ENCODE data around the gene LYPD8. TPM values are rescaled to one million over a fixed set of nuclear protein-coding genes. Genes with fewer than 3 reads are reported as not detected.

The LYPD8 gene
- total RNA-seq, 2 experiments from 2014 or later, result not detected

DNA sequence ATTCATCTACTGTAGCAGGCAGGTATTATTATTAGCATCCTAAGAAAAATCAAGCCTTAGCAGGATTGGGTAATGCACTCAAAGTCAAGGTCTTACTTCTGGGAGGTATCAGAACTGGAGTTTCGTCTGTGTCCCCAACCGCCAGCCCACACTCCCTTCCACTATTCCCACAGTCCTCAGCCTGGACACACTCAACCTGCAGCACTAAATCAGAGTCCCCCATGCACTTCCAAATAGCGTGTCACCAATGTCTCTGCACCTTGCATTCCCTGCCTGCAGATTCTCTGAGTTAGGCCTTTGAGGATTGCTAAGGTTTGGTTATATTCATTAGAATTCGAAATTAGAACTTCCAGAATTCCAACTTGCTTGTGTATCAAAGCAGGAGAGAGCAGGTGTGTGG, 3.9 kb downstream of the LYPD8 start:
- ATAC-seq (ENCODE audit: poor library complexity), result no peak

DNA sequence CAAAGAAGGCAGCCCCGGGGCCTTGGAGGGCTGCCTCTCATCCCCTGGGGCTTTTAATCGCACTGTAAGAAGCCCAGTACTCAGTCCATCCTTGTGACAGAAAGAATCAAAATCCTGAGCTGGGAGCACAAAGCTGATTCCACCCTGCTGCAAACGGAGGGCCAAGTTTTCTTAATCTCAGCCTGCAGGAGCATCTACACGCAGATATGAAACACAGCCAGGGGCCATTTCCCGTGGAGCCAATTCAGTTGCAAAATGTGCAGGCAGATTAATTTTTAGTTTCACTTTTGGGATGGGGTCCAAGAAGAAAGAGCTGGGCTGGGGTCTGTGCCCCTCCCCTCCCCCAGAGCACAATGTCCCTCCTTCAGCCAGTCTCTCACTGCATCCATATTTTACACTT, 4.4 kb downstream of the LYPD8 start:
- Mint-ChIP-seq H3K27me3 (no peaks in the 10 kb centered on the region), H3K9me3 (no peaks in the 10 kb centered on the region), H3K4me3 (peak overlapping the region; percentile 66), H3K27ac (no peak overlapping the region), H3K36me3 (ENCODE audit: low read depth) (no peaks in the 10 kb centered on the region), H3K4me1 (ENCODE audit: low read depth) (peaks cover 25% of the 10 kb centered on the region)
- ChIA-PET CTCF (no interaction called here), POLR2A (no interaction called here)
- Histone ChIP-seq H3K4me3 (ENCODE audit: low read length) (no peak overlapping the region), H3K9me3 (ENCODE audit: control insufficient read depth in 1 of 2, insufficient read depth in 1 of 2, low read length in 2 of 2) (no peaks in the 10 kb centered on the region), H3K4me1 (ENCODE audit: insufficient read depth, low read length) (peaks cover 12% of the 10 kb centered on the region), H3K27me3 (ENCODE audit: control insufficient read depth in 1 of 2, insufficient read depth in 2 of 2, low read length in 2 of 2) (no peaks in the 10 kb centered on the region), H3K36me3 (ENCODE audit: insufficient read depth, low read length) (no peaks in the 10 kb centered on the region), H3K27ac (ENCODE audit: low read depth in 1 of 2, low read length in 2 of 2) (no peak overlapping the region)
- TF ChIP-seq, protein P1, sequence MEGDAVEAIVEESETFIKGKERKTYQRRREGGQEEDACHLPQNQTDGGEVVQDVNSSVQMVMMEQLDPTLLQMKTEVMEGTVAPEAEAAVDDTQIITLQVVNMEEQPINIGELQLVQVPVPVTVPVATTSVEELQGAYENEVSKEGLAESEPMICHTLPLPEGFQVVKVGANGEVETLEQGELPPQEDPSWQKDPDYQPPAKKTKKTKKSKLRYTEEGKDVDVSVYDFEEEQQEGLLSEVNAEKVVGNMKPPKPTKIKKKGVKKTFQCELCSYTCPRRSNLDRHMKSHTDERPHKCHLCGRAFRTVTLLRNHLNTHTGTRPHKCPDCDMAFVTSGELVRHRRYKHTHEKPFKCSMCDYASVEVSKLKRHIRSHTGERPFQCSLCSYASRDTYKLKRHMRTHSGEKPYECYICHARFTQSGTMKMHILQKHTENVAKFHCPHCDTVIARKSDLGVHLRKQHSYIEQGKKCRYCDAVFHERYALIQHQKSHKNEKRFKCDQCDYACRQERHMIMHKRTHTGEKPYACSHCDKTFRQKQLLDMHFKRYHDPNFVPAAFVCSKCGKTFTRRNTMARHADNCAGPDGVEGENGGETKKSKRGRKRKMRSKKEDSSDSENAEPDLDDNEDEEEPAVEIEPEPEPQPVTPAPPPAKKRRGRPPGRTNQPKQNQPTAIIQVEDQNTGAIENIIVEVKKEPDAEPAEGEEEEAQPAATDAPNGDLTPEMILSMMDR (IDR thresholded peaks at IDR 0.05), result no peak
- no peak for ATAC-seq (ENCODE audit: poor library complexity)
- DNase-seq, result peak in 1 of 14 experiments; percentile 16
- intact Hi-C loops (cut with DNase I, micrococcal nuclease), result no loop called here

More for the DNA sequence above, 3.9 kb downstream of the LYPD8 start:
- Mint-ChIP-seq H3K36me3 (ENCODE audit: low read depth) (no peaks in the 10 kb centered on the region), H3K4me1 (ENCODE audit: low read depth) (peaks cover 25% of the 10 kb centered on the region), H3K27me3 (no peaks in the 10 kb centered on the region), H3K9me3 (no peaks in the 10 kb centered on the region), H3K27ac (no peak overlapping the region), H3K4me3 (peak overlapping the region; percentile 66)
- POLR2A ChIA-PET, result interaction anchor here (0.7 kb wide), 1 partner anchor 107 kb away, joined by 3 read pairs; the partner anchor contains the start of gene ZNF692
- DNase-seq, result no peak
- no peaks in the 10 kb centered on the region for H3K9me3 ChIP-seq (ENCODE audit: control insufficient read depth in 1 of 2, insufficient read depth in 1 of 2, low read length in 2 of 2)
- TF ChIP-seq, protein P1 (IDR thresholded peaks at IDR 0.05), result no peak
- H3K4me1 ChIP-seq (ENCODE audit: insufficient read depth, low read length), result peaks cover 12% of the 10 kb centered on the region
- CTCF ChIA-PET, result no interaction called here
- H3K27ac ChIP-seq (ENCODE audit: low read depth in 1 of 2, low read length in 2 of 2), result no peak overlapping the region
- H3K27me3 ChIP-seq (ENCODE audit: control insufficient read depth in 1 of 2, insufficient read depth in 2 of 2, low read length in 2 of 2), result no peaks in the 10 kb centered on the region
- no peaks in the 10 kb centered on the region for H3K36me3 ChIP-seq (ENCODE audit: insufficient read depth, low read length)
- no peak overlapping the region for H3K4me3 ChIP-seq (ENCODE audit: low read length)
- intact Hi-C loops (cut with DNase I, micrococcal nuclease), result no loop called here

DNA sequence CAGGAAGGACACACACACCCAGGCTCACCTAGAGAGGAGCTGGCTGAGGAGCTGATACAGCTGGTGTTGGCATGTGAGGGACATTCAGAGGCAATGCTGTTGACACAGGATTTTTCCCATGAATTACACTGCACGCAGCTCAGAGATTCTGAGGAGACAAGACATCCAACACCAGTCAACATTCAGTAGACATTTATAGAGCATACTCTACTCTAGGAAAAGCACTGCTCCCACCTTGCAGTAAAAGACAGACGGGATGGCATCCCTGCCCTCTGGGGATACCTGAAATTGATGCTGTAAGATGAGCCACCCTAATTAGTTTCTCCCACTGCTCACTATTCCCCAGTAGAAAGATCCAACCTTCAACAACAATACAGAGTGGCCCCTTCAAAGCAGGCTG, 5.1 kb downstream of the LYPD8 start:
- no peaks in the 10 kb centered on the region for H3K36me3 ChIP-seq (ENCODE audit: insufficient read depth, low read length)
- ATAC-seq (ENCODE audit: poor library complexity), result no peak
- Mint-ChIP-seq H3K27ac (no peak overlapping the region), H3K27me3 (no peaks in the 10 kb centered on the region), H3K9me3 (no peaks in the 10 kb centered on the region), H3K36me3 (ENCODE audit: low read depth) (no peaks in the 10 kb centered on the region), H3K4me1 (ENCODE audit: low read depth) (peaks cover 25% of the 10 kb centered on the region), H3K4me3 (no peak overlapping the region)
- intact Hi-C loops (cut with DNase I, micrococcal nuclease), result no loop called here
- no peaks in the 10 kb centered on the region for H3K9me3 ChIP-seq (ENCODE audit: control insufficient read depth in 1 of 2, insufficient read depth in 1 of 2, low read length in 2 of 2)
- ChIA-PET POLR2A (no interaction called here), CTCF (no interaction called here)
- TF ChIP-seq, protein P1 (IDR thresholded peaks at IDR 0.05), result no peak
- no peak overlapping the region for H3K27ac ChIP-seq (ENCODE audit: low read depth in 1 of 2, low read length in 2 of 2)
- peaks cover 12% of the 10 kb centered on the region for H3K4me1 ChIP-seq (ENCODE audit: insufficient read depth, low read length)
- DNase-seq, result no peak
- no peaks in the 10 kb centered on the region for H3K27me3 ChIP-seq (ENCODE audit: control insufficient read depth in 1 of 2, insufficient read depth in 2 of 2, low read length in 2 of 2)
- H3K4me3 ChIP-seq (ENCODE audit: low read length), result no peak overlapping the region
